ENCODE data around the gene MYLK4. TPM values are rescaled to one million over a fixed set of nuclear protein-coding genes. Genes with fewer than 3 reads are reported as not detected.

The MYLK4 gene
- total RNA-seq, 1 donor from 2014 or later: 0.84 TPM

DNA sequence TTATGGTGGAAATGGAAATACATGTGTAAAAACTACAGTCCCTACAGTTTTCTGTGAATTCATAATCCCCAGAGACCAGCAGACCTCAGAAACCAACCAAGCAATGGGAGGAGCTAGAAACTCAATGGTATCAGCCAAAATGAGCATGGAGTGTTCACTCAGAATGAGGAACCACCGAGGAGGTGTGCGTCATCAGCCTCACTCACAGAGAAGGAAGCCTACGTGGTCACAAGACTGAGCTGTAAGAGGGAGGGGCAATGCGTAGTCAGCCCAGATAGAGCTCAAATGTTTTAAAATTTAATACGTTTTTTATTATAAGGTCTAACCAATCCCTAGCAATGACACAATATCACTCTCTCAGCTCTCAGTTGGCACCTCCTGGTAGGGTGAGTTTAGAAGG, 17.4 kb downstream of the MYLK4 start:
- ATAC-seq: peak; percentile 62

DNA sequence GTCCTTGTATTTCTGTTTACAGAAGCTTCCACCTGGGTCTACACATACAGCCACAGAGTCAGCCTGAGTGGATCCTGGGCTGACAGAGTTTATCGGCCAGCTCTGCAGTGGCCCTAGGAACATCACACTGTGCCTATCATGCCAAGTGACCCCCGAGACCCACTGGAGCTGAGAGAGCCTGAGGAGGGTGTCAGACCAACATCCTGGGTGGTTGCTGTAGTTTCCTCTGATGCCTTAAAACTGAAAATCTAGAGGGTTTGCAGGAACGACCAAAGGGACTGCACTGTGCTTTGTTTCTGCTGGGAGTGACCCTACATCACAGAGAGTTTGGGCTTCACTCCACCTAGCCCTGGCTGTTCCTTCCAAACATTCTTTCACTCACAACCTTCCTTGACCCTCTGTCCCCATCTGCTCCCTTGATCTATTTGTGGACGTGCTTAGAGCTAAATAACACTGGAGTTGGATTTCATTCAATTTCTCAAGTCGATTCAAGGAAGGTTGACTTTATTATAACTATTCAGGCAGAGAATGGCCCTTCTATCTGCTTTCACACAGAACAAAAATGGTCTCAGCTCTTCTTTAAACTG, 18.1 kb downstream of the MYLK4 start:
- no peak for ATAC-seq

DNA sequence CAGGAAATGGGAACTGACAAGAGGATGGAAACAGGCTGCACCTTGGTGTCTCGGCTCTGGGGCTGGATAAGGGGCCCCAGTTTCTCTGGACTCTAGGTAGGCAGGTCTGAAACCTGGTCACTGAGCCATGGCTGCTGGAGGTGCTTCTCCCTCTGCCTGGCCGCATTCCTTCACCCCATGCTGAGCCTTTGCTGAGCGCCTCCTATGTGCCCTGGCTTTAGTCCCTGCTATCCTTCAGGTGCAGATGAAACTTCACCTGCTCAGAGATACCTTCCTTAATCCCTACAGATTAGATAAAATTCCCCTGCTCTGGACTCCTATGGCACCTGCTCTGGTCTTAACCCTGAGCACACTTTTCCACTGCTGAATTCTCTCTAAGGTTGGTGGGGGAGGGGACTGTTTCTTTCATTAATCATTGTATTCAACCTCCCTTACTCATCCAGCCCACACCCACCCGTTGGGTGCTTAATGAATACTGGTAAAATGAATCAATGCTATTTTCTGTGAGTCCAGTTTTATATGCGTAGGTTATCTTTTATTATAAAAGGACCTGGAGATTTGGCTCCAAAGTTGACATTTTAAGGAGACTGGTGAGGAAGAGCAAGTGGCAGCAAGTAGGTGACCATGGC, 19.3 kb downstream of the MYLK4 start:
- peak; percentile 45 for ATAC-seq

DNA sequence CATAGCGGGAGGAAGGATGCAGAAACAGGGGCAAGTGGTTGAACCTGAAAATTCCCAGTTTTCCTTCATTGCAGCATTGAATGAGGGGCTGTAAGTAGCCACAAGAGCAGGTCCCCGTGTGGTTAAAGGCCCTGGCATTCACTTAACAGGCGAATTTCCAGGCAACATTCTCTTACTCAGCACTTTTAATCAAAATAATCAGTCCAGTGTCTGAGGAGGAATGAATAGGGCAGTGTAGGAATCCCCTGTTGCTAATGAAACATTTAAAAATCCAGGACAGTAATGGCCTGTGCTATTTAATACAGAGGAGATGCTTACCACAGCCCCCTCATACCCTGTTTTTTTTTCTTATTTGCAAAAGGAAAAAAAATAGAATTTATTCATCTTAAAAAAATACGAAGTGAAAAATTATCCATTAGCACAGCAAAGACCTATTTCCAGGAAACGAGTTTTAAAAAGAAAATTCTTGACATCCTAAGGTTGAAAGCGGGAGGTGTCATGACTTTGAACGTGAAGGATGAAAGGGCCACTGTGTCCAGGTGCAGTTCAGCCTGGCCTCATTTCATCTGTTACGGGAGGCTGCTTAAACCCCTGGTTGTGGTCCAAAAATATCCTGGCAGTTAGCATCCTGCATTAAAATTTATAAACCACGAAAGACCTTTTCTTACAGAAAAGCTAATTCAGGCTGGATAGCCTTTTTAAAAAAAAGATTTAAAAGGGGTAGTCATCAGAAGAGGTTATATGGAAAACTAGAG, 20.2 kb downstream of the MYLK4 start:
- ATAC-seq: no peak

DNA sequence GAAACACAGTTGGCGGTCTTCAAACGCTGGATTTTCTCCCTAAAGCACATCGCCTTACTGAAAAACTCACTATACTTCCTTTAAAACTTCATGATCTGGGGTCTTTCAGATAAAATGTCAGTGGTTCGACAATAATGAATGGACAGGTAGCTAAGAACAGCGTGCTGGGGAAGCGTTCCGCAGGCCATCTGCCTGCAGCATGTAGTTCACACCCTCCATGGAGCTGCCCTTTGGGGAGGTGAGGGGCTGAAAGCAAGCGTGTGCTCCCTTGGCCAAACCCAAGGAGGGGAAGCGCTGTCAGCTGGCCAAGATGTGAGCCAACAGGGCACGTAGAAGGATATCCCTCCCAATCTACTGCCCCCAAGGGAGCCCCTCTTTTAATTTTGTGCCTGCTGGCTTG, 20.8 kb downstream of the MYLK4 start:
- no peak for ATAC-seq

DNA sequence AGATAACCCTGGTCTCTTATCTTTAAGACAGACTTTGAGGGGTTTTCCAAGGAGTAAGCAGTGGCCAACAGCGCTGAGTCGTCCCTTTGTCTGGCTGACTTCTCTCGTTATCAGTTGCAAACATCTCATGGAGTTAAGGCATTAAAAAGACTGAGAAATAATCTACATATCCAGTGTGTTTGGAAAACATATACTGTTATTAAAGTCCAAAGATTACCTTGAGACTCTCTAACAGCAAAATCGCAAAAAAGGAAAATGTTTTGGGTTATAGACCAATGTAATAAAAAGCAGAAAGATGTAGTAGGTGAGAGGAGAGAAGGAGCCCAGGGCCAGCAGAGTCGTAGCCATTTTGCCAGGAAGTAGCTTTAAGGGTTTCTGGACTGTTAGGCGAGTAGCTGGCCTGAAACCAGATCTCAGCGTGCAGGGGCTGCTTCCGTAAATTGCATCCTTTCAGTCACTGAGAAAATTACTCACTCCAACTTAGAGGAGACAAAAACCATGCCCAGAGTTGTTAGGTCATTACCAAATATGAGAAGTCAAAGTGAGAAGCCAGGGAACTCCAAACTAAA, 24.6 kb downstream of the MYLK4 start:
- no peak for ATAC-seq

DNA sequence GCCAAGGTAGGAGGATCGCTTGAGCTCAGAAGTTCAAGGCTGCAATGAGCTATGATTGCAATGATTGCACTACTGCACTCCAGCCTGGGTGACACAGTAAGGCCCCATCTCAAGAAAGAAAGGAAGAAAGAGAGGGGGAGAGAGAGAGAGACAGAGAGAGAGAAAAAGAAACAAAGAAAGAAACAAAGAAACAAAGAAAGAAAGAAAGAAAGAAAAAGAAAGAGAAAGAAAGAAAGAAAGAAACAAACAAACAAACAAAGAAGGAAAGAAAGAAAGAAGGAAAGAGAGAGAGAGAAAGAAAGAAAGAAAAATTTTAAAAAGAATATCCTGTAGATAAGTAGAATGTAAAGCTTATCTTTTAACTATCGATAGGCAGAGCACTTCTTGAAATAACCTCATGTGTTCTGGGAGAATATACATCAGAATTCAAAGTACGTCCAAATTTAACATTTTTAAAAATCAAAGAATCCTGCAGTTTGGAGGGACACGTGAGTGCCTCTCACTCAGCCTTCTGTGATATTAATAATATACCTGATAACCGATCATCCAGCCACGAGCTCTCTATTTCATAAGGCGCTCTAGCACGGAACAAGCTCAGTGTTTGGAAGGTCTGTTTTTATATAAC, 25.2 kb downstream of the MYLK4 start:
- ATAC-seq: no peak

DNA sequence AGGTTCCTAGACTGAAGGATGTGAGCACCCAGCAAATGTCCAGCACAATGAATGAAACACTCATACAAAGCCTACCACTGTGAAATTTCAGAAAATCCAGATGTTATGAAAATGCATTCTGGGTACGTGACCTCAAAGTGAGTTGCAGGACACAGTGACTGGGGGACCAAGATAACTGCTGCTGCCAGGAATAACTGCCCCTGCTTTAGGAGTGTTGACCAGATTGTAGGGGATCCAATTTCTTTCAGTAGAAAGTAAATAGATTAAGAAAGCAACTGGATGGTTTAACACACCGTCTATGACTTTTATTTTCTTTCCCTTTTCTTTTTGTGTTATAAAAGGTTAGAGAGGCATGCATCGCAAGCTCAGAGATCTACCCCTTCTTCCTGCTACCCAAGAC, 29.5 kb downstream of the MYLK4 start:
- no peak for ATAC-seq

DNA sequence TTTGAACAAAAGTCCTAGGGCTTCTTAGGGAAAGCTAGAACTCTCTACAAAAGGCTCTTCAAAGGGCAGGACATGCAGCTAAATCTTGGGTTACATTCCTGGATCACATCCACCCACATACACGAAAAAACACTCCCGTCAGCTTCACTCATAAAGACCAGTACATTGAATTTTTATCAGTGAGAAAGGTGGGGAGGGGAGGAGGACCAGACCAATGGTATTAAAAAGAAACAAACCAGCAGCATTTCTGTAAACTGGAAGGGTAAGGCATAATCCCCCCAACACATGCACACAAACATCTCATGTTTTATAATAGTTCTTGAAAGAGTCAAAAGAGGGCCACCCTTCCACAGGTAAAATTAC, 31.6 kb downstream of the MYLK4 start:
- no peak for ATAC-seq

DNA sequence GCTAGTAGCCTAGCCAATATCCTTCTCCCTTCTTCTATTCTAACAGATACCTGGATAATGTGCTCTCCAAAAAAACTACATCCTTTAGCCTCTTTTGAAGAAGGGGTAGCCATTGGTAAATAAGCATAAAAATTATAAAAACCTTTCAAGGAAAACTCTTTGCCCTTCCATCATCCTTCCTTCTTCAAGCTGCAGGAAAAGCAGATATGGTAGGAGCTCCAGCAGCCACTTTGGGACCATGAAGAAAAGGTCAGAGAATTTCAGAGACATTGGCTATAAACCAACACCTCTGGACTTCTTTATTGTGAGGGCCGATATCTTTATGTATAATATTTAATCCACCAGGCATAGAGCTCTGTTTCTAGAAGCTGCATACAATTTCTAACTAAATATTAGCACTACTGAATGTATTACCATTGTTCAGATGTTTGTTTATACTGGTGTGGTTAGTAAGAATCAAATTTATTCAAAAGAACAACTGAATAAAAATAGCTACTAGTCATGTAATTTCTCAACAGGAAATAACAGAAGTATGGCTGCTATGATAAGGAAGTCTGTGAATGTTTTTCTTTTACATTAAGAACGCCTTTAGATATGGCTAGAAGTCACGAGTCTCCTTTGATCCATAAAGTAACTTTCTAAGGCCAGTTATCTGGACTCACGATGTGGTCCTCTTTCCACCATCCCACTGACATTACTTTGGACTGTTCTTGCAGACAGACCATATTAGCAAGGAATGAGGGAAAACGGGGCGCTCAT, 32.2 kb downstream of the MYLK4 start:
- ATAC-seq: no peak

DNA sequence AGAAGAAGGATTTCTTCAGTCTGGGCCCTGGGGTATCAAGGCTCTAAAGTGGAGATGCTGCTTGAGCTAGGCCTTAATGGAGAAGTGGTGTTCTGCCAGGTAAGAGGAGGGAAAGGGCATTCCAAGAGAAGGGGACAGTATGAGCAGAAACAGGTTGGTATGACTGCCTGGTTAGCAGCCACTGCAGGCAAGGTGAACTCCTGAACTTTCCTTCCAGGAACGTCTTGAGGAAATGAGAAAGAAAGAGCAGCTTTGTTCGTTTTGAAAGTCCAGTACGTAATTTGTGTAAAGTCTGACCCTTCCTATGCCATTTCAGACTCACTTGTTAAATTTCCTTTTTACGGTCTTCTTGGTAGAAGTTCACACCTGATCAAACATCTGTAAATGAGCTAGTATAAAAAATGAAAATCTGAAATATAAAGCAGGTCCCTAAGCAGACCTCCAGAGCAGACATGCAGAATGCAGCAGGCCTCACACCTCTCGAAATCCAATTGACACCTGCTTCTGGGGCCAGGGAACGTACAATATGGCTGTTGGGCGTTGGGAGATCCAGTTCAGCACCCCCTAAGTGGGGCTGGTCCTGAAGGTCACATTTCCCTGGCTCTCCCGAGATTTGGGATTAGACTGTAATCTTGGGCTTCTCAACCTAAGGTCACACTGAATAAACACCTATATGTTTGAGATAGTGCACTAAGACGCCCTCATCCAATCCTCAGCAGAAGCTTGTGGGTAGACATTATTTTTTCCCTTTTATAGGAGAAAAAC, 33.6 kb downstream of the MYLK4 start:
- no peak for ATAC-seq

DNA sequence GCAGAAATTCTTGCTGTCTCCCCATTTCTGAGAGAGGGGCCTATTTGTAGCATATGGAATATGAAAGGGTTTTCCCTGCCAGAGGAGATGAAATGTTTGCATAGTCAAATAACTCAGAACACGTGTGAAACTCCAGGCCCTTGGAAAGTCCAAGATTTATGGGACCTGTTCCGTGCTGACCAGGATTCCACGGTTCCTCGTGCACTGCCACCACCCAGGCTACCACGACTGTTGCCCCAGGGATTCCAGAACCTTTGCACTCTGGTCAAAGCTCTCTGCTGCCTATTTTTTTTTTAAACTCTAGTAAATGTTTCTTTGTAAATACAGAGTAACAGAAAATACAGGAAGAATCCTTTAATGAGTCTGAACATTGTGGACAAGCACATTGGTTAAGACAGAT, 35.0 kb downstream of the MYLK4 start:
- ATAC-seq: no peak

DNA sequence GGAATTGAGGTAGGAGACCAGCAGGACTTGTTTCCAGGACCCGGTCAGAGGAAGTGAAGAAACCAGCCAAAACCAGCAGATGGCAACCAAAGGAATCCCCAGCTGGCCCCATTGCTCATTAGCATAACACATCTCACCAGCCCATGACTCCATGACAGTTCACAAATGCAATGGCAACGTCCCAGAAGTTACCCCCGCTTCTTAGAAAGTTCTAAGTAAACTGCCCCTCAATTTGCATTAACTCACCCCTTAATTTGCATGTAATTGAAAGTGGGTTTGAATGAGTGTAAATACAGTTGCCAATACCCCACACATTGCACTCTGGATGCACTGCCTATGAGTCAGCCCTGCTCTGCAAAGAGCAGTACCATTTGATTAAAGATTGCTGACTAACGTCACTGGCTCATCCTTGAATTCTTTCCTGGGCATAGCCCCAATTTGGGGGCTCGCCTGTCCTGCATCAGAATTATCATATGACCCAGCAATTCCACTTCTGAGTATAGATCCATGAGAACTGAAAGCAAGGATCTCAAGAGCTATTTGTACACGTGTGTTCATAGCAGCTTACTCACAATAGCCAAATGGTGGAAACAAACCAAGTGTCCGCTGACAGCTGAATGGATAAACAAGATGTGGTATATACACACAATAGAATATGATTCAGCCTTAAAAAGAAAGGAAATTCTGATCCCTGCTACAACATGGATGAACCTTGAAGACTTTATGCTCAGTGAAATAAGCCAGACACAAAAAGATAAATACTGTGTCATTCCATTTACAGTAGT, 36.4 kb downstream of the MYLK4 start:
- ATAC-seq: peak; percentile 75

DNA sequence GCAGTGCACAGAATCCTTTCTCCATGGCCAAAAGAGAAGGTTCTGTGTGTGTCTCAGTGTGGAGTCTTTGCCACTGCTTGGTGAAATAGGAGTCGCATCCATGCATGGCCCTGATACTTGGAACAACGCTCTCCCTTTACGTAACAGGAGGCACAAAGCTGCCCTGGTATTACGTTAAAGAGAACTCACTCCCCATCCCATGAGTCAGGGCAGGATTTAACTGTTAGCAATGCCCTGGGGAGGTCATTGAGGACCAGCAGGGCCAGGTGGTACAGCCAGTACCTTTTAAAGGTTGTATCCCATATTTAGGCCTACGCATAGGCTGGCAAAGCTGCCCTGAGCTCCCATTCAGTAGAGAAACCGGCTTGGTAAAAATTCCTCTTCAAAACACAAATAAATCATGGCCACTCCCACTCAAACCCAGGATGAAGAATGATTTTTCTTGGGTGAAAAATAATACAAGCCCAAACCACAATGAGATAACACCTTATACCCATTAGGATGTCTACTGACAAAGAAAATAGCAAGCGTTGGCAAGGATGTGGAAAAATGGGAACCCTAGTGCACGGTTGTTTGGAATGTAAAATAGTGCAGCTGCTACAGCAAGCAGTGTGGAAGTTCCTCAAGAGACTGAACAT, 37.1 kb downstream of the MYLK4 start:
- peak; percentile 72 for ATAC-seq

DNA sequence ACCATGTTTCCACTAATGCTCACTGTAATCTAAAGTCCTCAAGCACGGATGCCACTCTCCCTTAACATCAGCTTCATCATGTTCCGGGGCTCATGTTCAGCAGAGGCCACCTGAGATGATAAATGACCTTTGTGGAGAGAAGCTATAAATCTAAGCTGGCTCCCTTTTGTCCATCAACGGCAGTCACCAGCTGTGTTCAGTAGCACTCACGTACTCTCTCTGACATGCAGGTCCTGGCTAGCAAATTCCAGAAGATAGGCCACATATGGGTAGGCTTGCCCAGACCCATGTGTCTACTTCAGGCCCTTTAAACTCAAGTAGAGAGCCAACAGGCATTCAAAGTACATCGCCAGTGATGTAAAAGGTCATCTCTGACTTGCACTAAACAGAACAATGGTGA, 38.6 kb downstream of the MYLK4 start:
- no peak for ATAC-seq

DNA sequence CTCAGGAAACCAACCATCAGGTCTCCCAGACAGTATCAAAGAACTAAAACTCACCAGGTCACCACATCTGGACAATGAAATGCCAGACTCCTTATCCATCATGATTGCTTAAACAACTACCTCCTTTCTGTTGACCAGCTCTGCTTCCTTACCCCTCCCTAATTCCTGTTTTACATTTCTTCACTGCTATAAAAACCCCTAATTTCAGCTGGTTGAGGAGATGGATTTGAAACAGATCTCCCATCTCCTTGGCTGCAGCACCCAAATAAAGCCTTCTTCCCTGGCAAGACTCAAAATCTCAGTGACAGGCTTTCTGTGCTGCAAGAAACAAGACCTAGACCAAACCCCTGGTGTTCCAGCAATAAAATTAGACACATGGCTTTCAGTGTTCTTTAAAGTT, 40.3 kb downstream of the MYLK4 start:
- ATAC-seq: no peak

DNA sequence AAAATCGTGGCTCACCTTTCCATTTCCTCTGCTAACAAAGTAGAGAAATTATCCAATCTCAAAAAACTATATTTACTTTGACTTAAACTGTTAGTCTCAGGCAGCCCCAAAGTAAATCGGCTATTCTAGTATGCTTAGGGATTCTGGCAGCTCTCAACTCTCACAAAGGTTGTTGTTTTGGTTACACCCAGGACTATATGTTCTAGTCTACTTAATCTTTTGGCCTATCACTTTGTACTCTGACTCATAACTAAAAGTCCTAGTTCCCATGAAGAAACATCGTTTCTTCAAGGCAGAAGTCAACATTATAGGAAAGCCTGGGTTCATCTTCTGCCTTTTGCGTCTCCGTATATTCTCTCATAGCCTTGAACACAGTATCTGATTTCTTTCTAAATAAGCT, 42.3 kb downstream of the MYLK4 start:
- ATAC-seq: peak; percentile 89

DNA sequence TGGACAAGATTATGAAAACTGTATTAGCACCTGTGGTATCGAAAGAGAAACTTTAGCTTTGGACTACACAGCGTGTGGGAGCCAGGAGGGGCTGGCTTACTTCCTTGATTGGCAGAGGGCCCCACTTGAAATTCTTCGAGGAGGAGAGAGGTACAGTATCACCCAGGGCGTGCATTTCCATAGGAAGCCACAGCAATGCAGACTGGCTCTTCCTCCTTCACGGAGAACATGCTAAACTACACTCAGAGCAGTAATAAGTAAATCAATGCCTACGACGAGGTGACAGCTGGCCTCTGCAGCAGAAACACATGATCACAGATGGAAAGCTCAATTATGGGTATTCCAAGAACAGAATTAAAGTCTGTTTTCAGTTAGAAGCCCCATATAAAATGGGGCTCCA, 44.2 kb downstream of the MYLK4 start:
- ATAC-seq: no peak

DNA sequence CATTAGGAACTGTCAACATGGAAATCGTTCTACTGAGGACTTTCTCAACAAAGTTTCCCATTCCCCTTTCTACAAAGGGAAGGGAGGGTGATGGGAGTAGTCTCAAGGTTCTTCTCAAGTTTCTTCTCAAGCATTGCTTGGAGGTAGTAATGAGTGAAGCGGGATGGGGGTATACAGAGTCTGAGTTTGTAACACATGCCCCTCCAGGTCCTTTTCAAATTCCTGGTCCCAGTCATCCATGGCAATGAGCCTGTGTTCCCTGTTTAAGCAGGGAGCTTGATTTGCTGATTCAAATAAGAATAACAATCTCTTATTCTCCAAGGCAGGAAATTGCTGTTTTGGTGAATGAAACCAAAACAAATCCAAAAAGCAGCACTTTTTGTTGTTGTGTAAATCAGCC, 45.5 kb downstream of the MYLK4 start:
- no peak for ATAC-seq

DNA sequence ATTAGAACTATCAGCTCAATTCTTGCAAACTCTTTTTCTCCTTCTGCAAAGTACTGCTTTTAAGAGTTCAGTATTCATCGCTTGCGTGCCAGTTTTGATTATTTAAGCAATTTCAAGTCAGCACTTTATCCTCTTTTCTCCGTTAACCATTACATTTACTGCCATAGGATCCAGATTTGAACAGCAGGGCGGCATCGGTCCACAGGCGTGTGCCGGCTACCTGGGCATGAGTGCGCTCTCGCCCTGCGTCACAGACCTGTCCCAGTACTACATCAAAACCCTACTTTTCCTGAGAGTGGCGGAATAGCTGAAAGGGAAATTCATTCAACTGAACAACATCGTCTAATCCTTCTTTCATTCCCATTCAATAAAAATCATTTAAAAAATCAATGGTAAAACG, 53.4 kb downstream of the MYLK4 start:
- no peak for ATAC-seq

Measured in esophagus mucosa (tissue), 1 donor.